GM12878 (cell line): Measurements from ENCODE around the gene SCYGR6. TPM values are rescaled to one million over a fixed set of nuclear protein-coding genes. Genes with fewer than 3 reads are reported as not detected.
"Not testable (repeated sequence)": the region's sequence is repeated elsewhere in the genome, so short reads cannot be mapped to it uniquely, and the experiment has no call there.

Experiments
- ATAC-seq: fragments of 200-7000 bp; cut with Tn5 transposase; 3 replicates; pipeline ENCODE4 v1.9.1; 2020; ENCODE audit warnings: mild to moderate bottlenecking, moderate library complexity
- BruUV-seq: library from RNA; stranded (reverse); fragments of 400-500 nt; replicated peaks from 2 replicates; lab custom pipeline; 2021; lab: Mats Ljungman, UMichigan
- CTCF ChIA-PET: fragments of 300-600 bp; sonication (Branson Sonifier 250); formaldehyde crosslinking; extraction: SDS; loops from one replicate; lab custom pipeline; 2021; ENCODE audit warnings: inconsistent platforms; lab: Yijun Ruan, JAX
- POLR2A ChIA-PET: fragments of 350-600 bp; formaldehyde crosslinking; extraction: SDS; loops from one replicate; lab custom pipeline; 2021; ENCODE audit warnings: inconsistent platforms; lab: Charles Lee
- RAD21 ChIA-PET: fragments of 300-600 bp; sonication (Branson Sonifier 250); formaldehyde crosslinking; loops from one replicate; lab custom pipeline; 2023; ENCODE audit warnings: antibody characterized with exemption; ENCODE audit not compliant: unreplicated experiment; lab: Charles Lee
- SMC1A ChIA-PET: fragments of 300-600 bp; sonication (Branson Sonifier 250); formaldehyde crosslinking; loops from one replicate; lab custom pipeline; 2023; ENCODE audit not compliant: unreplicated experiment, uncharacterized antibody; lab: Charles Lee
- DNase-seq: peaks from one replicate; pipeline ENCODE4 v3.0.0-alpha.2; 2011; ENCODE audit warnings: low read depth, low spot score
- FAIRE-seq: peaks from 3 replicates; lab custom pipeline; 2011; peaks lifted over from hg19 to GRCh38; lab: Jason Lieb, UNC
- H2AFZ ChIP-seq: 2 replicates; pipeline ENCODE4 v1.6.0; 2011; ENCODE audit warnings: low read depth, low read length, control low read depth; ENCODE audit not compliant: control insufficient read depth
- H3K27ac ChIP-seq: 2 replicates; pipeline ENCODE4 v1.5.1; 2011; ENCODE audit warnings: control low read depth; ENCODE audit not compliant: control insufficient read depth, insufficient read depth
- H3K27me3 ChIP-seq, 2 experiments: replicated peaks in 1 of 2; 2 replicates each; pipeline versions ENCODE4 v1.6.0 to v1.6.1; 2011; ENCODE audit warnings: low read length in 1 of 2; ENCODE audit not compliant: control insufficient read depth in 2 of 2, insufficient read depth in 2 of 2
- H3K36me3 ChIP-seq, 2 experiments: 2 replicates each; pipeline ENCODE4 v1.5.1; 2011; ENCODE audit warnings: low read length in 1 of 2; ENCODE audit not compliant: control insufficient read depth in 2 of 2, insufficient read depth in 2 of 2
- H3K4me1 ChIP-seq: 2 replicates; pipeline ENCODE4 v1.6.1; 2011; ENCODE audit warnings: mild to moderate bottlenecking, low read length, moderate library complexity, mixed read lengths; ENCODE audit not compliant: control insufficient read depth, insufficient read depth
- H3K4me2 ChIP-seq: 2 replicates; pipeline ENCODE4 v1.6.0; 2011; ENCODE audit warnings: control low read depth; ENCODE audit not compliant: control insufficient read depth, insufficient read depth
- H3K4me3 ChIP-seq: fragments of 200-600 bp; sonication (generic); 2 replicates; pipeline ENCODE4 v1.5.1; 2016
- H3K79me2 ChIP-seq: 2 replicates; pipeline ENCODE4 v1.6.0; 2011; ENCODE audit warnings: low read length; ENCODE audit not compliant: control insufficient read depth, insufficient read depth
- H3K9ac ChIP-seq: 2 replicates; pipeline ENCODE4 v1.8.0; 2011; ENCODE audit warnings: low read length, control low read depth, mixed read lengths; ENCODE audit not compliant: control insufficient read depth, insufficient read depth
- H3K9me3 ChIP-seq: replicated peaks from 3 replicates; pipeline ENCODE4 v1.5.1; 2011; ENCODE audit warnings: mild to moderate bottlenecking, low read length; ENCODE audit not compliant: control insufficient read depth, insufficient read depth
- H4K20me1 ChIP-seq: 2 replicates; pipeline ENCODE4 v1.6.0; 2011; ENCODE audit not compliant: control insufficient read depth, insufficient read depth
- GATAD2B ChIP-seq: fragments of 450-650 bp; conservative IDR thresholded peaks from 2 replicates; pipeline ENCODE4 v1.6.1; 2017; ENCODE audit warnings: low read depth, mild to moderate bottlenecking, moderate library complexity
- ZBTB11 ChIP-seq: fragments of 450-650 bp; formaldehyde crosslinking; IDR thresholded peaks from 2 replicates; pipeline ENCODE4 v1.5.0; 2022; ENCODE audit warnings: mild to moderate bottlenecking, missing genetic modification characterization
- WGBS: methylation state at CpG from one replicate; pipeline ENCODE4 v1.1.6; 2016; ENCODE audit warnings: low lambda C conversion rate; ENCODE audit not compliant: insufficient replicate concordance, insufficient coverage; ENCODE audit errors: missing lambda C conversion rate; 5-methylcytosine and 5-hydroxymethylcytosine counted together
- in situ Hi-C: fragments of 300-500 bp; cut with MboI; formaldehyde crosslinking; loops from 9 replicates; pipeline ENCODE4 v1.14.3; 2018; ENCODE audit warnings: mixed read lengths
- intact Hi-C: fragments of 100-400 bp; cut with micrococcal nuclease; formaldehyde crosslinking; loops from one replicate; pipeline ENCODE4 v1.14.2; 2022; ENCODE audit not compliant: unreplicated experiment
- polyA plus RNA-seq, 11 experiments: library from polyadenylated mRNA; depleted of rRNA in 4 of 11; unstranded in 6 of 11; stranded (reverse) in 5 of 11; fragments of >200 nt; fragmentation: Nextera tagmentation in 4 of 11; fragmentation: Illumina TruSeq in 1 of 11; extraction: Ambion mirVana in 4 of 11; extraction: Trizol in 1 of 11; gene quantifications; 1 replicate in 1 of 11; 2 replicates in 10 of 11; pipeline versions ENCODE4 v1.2.1 to v1.2.3, GENCODE V29; 2011 to 2016; ENCODE audit warnings: inconsistent platforms in 2 of 11, missing spikeins in 2 of 11, low read depth in 1 of 11
- total RNA-seq, 4 experiments: library from RNA; depleted of rRNA in 3 of 4; stranded (reverse); fragments of >200 nt in 3 of 4; fragmentation: Illumina TruSeq in 1 of 4; extraction: Trizol in 1 of 4; gene quantifications; 2 replicates each; pipeline versions ENCODE4 v1.2.1 to v1.2.3, GENCODE V29; 2013 to 2021

SCYGR6 gene
- total and polyA plus RNA-seq, 10 of the 15 experiments (the other 5 are each of a cell fraction or from before 2014, with no cell fraction given), result not detected

GRCh38 chr2:227759411-227760118 is 35.0 kb upstream of the SCYGR6 start (continued):
- TF ChIP-seq GATAD2B (no peak), ZBTB11 (CRISPR knock-in tag) (no peak)
- TF ChIP-seq, all 136 proteins: peak for 0

GRCh38 chr2:227756261-227756660 is 31.7 kb upstream of the SCYGR6 start:
- H3K27ac ChIP-seq, H4K20me1 ChIP-seq, H3K4me3 ChIP-seq, H3K4me2 ChIP-seq, H2AFZ ChIP-seq, intact Hi-C loops, FAIRE-seq, H3K36me3 ChIP-seq, H3K27me3 ChIP-seq, BruUV-seq, ATAC-seq, DNase-seq, H3K4me1 ChIP-seq, H3K79me2 ChIP-seq, H3K9me3 ChIP-seq, in situ Hi-C loops, H3K9ac ChIP-seq: not testable (repeated sequence)
- ChIA-PET POLR2A (interaction anchor here (0.5 kb wide), 1 partner anchor 250 kb away, joined by 4 read pairs; no protein-coding TSS in a partner anchor), RAD21 (interaction anchor here (0.6 to 1.6 kb wide), 2 partner anchors 10 to 50 kb away, joined by 3 to 6 read pairs; no protein-coding TSS in a partner anchor), CTCF (interaction anchor here (0.9 to 2.9 kb wide), 7 partner anchors 9 to 350 kb away, joined by 3 to 22 read pairs (median 3); no protein-coding TSS in a partner anchor), SMC1A (interaction anchor here (0.8 to 2.0 kb wide), 3 partner anchors 10 to 123 kb away, joined by 3 to 8 read pairs (median 4); no protein-coding TSS in a partner anchor)
- WGBS, result 51% methylated on average over 4 of the region's 4 CpGs
